ENCODE data around the gene SOX11.

SOX11 gene

DNA sequence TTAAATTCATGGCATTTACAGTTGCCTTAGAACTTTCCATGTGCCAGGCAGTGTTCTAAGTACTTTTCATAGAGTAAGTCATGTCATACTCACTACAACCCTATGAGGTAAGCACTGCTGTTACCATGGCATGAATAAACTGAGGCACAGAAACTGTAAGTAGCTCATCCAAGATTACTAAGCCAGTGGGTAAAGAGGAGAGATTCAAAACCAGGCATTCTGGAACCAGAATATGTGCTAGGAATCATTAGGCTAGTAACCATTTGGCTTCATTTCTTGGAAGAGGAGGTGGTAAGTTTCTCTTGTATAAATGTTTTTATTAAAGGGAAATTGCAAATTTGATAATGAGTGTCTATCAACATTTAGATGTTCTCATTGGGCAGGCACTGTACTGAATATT is 35.1 kb downstream of the SOX11 start:
- TF ChIP-seq, protein P1, sequence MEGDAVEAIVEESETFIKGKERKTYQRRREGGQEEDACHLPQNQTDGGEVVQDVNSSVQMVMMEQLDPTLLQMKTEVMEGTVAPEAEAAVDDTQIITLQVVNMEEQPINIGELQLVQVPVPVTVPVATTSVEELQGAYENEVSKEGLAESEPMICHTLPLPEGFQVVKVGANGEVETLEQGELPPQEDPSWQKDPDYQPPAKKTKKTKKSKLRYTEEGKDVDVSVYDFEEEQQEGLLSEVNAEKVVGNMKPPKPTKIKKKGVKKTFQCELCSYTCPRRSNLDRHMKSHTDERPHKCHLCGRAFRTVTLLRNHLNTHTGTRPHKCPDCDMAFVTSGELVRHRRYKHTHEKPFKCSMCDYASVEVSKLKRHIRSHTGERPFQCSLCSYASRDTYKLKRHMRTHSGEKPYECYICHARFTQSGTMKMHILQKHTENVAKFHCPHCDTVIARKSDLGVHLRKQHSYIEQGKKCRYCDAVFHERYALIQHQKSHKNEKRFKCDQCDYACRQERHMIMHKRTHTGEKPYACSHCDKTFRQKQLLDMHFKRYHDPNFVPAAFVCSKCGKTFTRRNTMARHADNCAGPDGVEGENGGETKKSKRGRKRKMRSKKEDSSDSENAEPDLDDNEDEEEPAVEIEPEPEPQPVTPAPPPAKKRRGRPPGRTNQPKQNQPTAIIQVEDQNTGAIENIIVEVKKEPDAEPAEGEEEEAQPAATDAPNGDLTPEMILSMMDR (IDR thresholded peaks at IDR 0.05; ENCODE audit: control extremely low read depth, extremely low read depth, low read depth, missing control alignments), result no peak
- DNase-seq (ENCODE audit: extremely low spot score), result no peak
- ChIA-PET POLR2A (no interaction called here), CTCF (no interaction called here)

DNA sequence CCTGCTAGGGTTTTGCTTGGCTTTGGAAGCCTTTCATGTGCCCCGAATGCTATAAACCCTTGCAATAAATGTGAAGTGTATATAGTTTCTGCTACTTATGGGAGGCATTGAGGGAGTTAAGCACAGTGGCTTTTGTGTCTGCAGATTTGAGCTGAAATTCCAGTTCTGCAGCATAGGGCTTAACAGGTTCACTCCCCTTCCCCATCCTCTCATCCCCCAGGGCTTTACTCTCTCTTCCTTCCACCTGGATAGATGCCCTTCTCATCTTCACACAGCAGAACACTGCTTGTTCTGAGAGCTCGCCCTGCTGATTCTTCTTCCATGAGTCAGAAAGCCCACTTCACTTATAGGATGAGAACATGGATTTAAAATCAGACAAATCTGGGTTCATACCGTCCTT is 37.2 kb downstream of the SOX11 start:
- ChIA-PET POLR2A (no interaction called here), CTCF (interaction anchor here (1.1 to 1.3 kb wide), 2 partner anchors 20 to 25 kb away, joined by 3 read pairs; no protein-coding TSS in a partner anchor)
- DNase-seq (ENCODE audit: extremely low spot score), result no peak
- TF ChIP-seq, protein P1 (IDR thresholded peaks at IDR 0.05; ENCODE audit: control extremely low read depth, extremely low read depth, low read depth, missing control alignments), result no peak

DNA sequence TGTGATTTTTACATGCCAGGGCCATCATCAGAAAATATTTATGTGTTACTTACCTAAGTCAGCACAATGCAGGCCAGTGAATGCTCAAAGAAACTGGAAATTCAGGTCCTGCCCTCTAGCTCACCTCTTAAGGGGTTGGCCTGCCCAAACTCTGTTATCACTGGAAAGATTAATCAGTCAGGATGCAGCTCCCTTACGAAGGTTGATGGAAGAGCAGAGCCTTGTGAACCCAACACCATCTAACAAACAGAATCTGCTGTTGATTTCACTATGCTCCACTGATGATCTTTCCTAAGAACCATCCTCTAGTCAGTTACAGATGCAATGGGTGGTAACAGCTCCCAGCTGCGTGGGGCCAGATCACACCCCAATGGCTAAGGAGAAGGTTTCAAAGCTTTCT is 38.2 kb downstream of the SOX11 start:
- no peak for DNase-seq (ENCODE audit: extremely low spot score)
- ChIA-PET CTCF (interaction anchor here (1.3 kb wide), 1 partner anchor 19 kb away, joined by 3 read pairs; no protein-coding TSS in a partner anchor), POLR2A (no interaction called here)
- TF ChIP-seq, protein P1 (IDR thresholded peaks at IDR 0.05; ENCODE audit: control extremely low read depth, extremely low read depth, low read depth, missing control alignments), result no peak

DNA sequence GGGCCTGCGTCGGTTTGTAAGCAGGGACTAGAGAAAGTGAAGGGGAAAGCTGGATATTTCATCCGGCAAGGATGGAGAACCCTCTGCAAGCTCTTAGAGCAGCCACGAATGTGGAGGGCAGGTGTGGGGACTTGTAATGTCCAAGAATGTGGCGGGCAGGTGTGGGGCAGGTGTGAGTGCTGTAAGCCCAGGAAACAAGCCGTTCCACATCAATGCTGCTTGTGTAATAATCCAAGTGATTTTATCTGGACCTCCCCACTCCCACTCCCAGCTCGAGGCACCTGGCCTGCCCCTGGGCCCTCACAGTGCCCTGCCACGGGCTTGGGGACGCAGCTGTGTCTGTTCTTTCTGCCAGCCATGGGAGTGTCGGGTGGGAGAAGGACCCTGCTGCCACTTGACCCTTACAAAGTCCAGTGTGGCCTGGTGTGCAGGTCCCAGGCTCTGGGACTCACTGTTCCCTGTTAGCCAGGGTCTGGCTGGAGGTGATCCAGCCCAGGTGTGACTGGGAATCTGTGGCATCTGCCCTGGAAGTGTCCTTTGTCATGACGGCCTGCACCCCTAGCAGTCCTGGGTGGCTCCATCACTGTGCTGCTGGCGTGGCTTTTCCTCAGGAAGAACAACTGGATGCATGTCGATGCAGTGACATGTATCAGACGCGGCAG is 42.8 kb downstream of the SOX11 start:
- POLR2A ChIA-PET, result no interaction called here
- TF ChIP-seq, protein P1 (IDR thresholded peaks at IDR 0.05; ENCODE audit: control extremely low read depth, extremely low read depth, low read depth, missing control alignments), result no peak
- no peak for DNase-seq (ENCODE audit: extremely low spot score)
- CTCF ChIA-PET, result no interaction called here

DNA sequence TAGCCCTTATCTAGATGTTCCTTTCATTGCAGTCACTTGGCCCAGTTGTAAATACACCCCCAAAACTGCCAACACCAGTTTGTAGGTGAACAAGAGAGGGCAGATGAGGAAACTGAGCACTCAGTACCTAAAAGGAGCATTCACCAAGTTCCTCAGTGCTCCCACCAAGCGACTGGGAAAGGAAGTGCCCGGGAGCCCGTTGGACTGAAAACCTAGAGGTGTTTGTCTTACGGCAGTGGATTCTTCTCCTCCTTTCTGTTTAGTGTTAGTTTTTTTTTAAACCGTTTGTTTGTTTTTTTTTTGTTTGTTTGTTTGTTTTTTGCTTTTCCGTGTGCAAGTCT is 43.3 kb downstream of the SOX11 start:
- POLR2A ChIA-PET, result no interaction called here
- TF ChIP-seq, protein P1 (IDR thresholded peaks at IDR 0.05; ENCODE audit: control extremely low read depth, extremely low read depth, low read depth, missing control alignments), result no peak
- CTCF ChIA-PET, result no interaction called here
- no peak for DNase-seq (ENCODE audit: extremely low spot score)

DNA sequence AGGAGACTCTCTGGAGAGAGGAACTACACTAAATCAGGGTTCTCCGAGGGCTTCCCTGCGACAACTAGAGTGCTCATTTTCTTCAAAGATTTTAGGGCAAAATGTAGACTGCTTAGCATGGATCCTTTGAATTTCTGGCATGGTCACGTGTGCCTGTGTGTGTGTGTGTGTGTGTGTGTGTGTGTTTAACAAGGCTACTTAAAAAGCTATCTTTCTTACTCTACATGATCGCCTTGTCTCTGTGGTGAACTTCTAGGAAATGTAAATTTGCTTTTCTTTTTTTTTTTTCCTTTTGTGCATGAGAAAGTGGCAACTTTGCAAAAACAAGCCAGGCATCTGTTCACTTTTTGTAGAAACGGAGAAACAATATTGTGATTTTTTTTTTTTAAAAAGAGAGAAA is 43.9 kb downstream of the SOX11 start:
- ChIA-PET CTCF (no interaction called here), POLR2A (no interaction called here)

More for the DNA sequence above, 43.9 kb downstream of the SOX11 start:
- TF ChIP-seq, protein P1 (IDR thresholded peaks at IDR 0.05; ENCODE audit: control extremely low read depth, extremely low read depth, low read depth, missing control alignments), result no peak
- no peak for DNase-seq (ENCODE audit: extremely low spot score)

Data from GM10248 (cell line).